Activated T-helper 2 cell treated with anti-CD3 and anti-CD28 coated beads, Interferon-gamma antibody, Interleukin-2, Interleukin-4, amounts not matched to agents 10 μg/mL and 5 μg/mL and 100 μg/mL, durations not matched to agents 14 hours and 24 hours and 36 hours (primary cell): Measurements from ENCODE around the gene ZNF81. TPM values are rescaled to one million over a fixed set of nuclear protein-coding genes. Genes with fewer than 3 reads are reported as not detected.

Experiments
- DNase-seq: peaks from one replicate; pipeline ENCODE4 v3.0.0; 2021; ENCODE audit warnings: low spot score
- H3K27ac Mint-ChIP-seq: one replicate; pipeline ENCODE4 v1.8.0; 2021; ENCODE audit warnings: mixed read lengths
- H3K27me3 Mint-ChIP-seq: one replicate; pipeline ENCODE4 v1.8.0; 2021; ENCODE audit warnings: low read depth, mixed read lengths
- H3K36me3 Mint-ChIP-seq: one replicate; pipeline ENCODE4 v1.8.0; 2021; ENCODE audit warnings: low read depth, mixed read lengths
- H3K4me1 Mint-ChIP-seq: one replicate; pipeline ENCODE4 v1.8.0; 2021; ENCODE audit warnings: low read depth, mixed read lengths
- H3K4me3 Mint-ChIP-seq: one replicate; pipeline ENCODE4 v1.8.0; 2021; ENCODE audit warnings: low read depth, mild to moderate bottlenecking, moderate library complexity, mixed read lengths
- H3K9me3 Mint-ChIP-seq: one replicate; pipeline ENCODE4 v1.8.0; 2021; ENCODE audit warnings: mixed read lengths
- intact Hi-C: fragments of 100-400 bp; cut with micrococcal nuclease; formaldehyde crosslinking; loops from one replicate; pipeline ENCODE4 v1.15.1; 2023
- total RNA-seq: library from RNA; stranded (reverse); gene quantifications from 2 replicates; pipeline ENCODE4 v1.2.3, GENCODE V29; 2022

ZNF81 gene
- total RNA-seq, 1 donor from 2014 or later, result 8.1 TPM

- Mint-ChIP-seq H3K4me1 (peaks cover 1% of the 10 kb centered on the region), H3K27ac (no peak overlapping the region), H3K27me3 (no peaks in the 10 kb centered on the region), H3K36me3 (peaks cover 32% of the 10 kb centered on the region), H3K9me3 (no peaks in the 10 kb centered on the region), H3K4me3 (no peak overlapping the region)
- DNase-seq, result no peak
- intact Hi-C loops, result no loop called here
Observed at GRCh38 chrX:47850901-47851300, 14.2 kb downstream of the ZNF81 start.

- Mint-ChIP-seq H3K36me3 (peaks cover 18% of the 10 kb centered on the region), H3K27ac (no peak overlapping the region), H3K4me3 (no peak overlapping the region), H3K4me1 (peaks cover 1% of the 10 kb centered on the region), H3K27me3 (no peaks in the 10 kb centered on the region), H3K9me3 (no peaks in the 10 kb centered on the region)
- no peak for DNase-seq
- intact Hi-C loops, result loop anchor here (1.0 kb wide), 1 partner anchor 172 kb away; no protein-coding TSS in a partner anchor
Observed at GRCh38 chrX:47854474-47854873, 17.8 kb downstream of the ZNF81 start.

GRCh38 chrX:47859686-47860085 lies 23.0 kb downstream of the ZNF81 start:
- no peak overlapping the region for H3K4me3 Mint-ChIP-seq
- H3K4me1 Mint-ChIP-seq, result no peaks in the 10 kb centered on the region
- H3K27me3 Mint-ChIP-seq, result no peaks in the 10 kb centered on the region

GRCh38 chrX:47862680-47863079 lies 26.0 kb downstream of the ZNF81 start:
- Mint-ChIP-seq H3K36me3 (peaks cover 29% of the 10 kb centered on the region), H3K4me3 (no peak overlapping the region), H3K4me1 (no peaks in the 10 kb centered on the region), H3K9me3 (no peaks in the 10 kb centered on the region), H3K27me3 (no peaks in the 10 kb centered on the region), H3K27ac (no peak overlapping the region)
- intact Hi-C loops, result no loop called here
- no peak for DNase-seq

More at GRCh38 chrX:47859686-47860085, 23.0 kb downstream of the ZNF81 start:
- DNase-seq, result no peak
- H3K9me3 Mint-ChIP-seq, result no peaks in the 10 kb centered on the region
- H3K36me3 Mint-ChIP-seq, result peaks cover 21% of the 10 kb centered on the region
- intact Hi-C loops, result no loop called here
- no peak overlapping the region for H3K27ac Mint-ChIP-seq

- no peaks in the 10 kb centered on the region for H3K27me3 Mint-ChIP-seq
- H3K4me1 Mint-ChIP-seq, result no peaks in the 10 kb centered on the region
- intact Hi-C loops, result no loop called here
- H3K4me3 Mint-ChIP-seq, result no peak overlapping the region
- peaks cover 29% of the 10 kb centered on the region for H3K36me3 Mint-ChIP-seq
- no peak for DNase-seq
- H3K27ac Mint-ChIP-seq, result no peak overlapping the region
- no peaks in the 10 kb centered on the region for H3K9me3 Mint-ChIP-seq
Observed at GRCh38 chrX:47863187-47863586, 26.5 kb downstream of the ZNF81 start.

GRCh38 chrX:47864300-47864699 lies 27.6 kb downstream of the ZNF81 start:
- Mint-ChIP-seq H3K4me1 (no peaks in the 10 kb centered on the region), H3K9me3 (no peaks in the 10 kb centered on the region), H3K4me3 (no peak overlapping the region), H3K27ac (no peak overlapping the region), H3K36me3 (peaks cover 31% of the 10 kb centered on the region), H3K27me3 (no peaks in the 10 kb centered on the region)
- DNase-seq, result no peak
- intact Hi-C loops, result no loop called here

GRCh38 chrX:47864785-47865184 lies 28.1 kb downstream of the ZNF81 start:
- intact Hi-C loops, result no loop called here
- Mint-ChIP-seq H3K36me3 (peaks cover 27% of the 10 kb centered on the region), H3K9me3 (no peaks in the 10 kb centered on the region), H3K4me1 (no peaks in the 10 kb centered on the region), H3K27me3 (no peaks in the 10 kb centered on the region), H3K4me3 (no peak overlapping the region), H3K27ac (no peak overlapping the region)
- DNase-seq, result no peak

- H3K36me3 Mint-ChIP-seq, result peaks cover 61% of the 10 kb centered on the region
- intact Hi-C loops, result no loop called here
- peaks cover 1% of the 10 kb centered on the region for H3K4me1 Mint-ChIP-seq
- H3K27ac Mint-ChIP-seq, result no peak overlapping the region
- H3K9me3 Mint-ChIP-seq, result peaks cover 28% of the 10 kb centered on the region
- H3K27me3 Mint-ChIP-seq, result no peaks in the 10 kb centered on the region
- DNase-seq, result no peak
- no peak overlapping the region for H3K4me3 Mint-ChIP-seq
Observed at GRCh38 chrX:47873123-47873522, 36.4 kb downstream of the ZNF81 start.

GRCh38 chrX:47877327-47877726 lies 40.6 kb downstream of the ZNF81 start:
- H3K36me3 Mint-ChIP-seq, result peaks cover 53% of the 10 kb centered on the region
- no peak overlapping the region for H3K27ac Mint-ChIP-seq
- no peaks in the 10 kb centered on the region for H3K27me3 Mint-ChIP-seq
- H3K4me3 Mint-ChIP-seq, result no peak overlapping the region
- H3K9me3 Mint-ChIP-seq, result peaks cover 24% of the 10 kb centered on the region
- intact Hi-C loops, result no loop called here
- peaks cover 1% of the 10 kb centered on the region for H3K4me1 Mint-ChIP-seq
- no peak for DNase-seq

GRCh38 chrX:47878198-47878597 lies 41.5 kb downstream of the ZNF81 start:
- peaks cover 1% of the 10 kb centered on the region for H3K4me1 Mint-ChIP-seq
- no peak overlapping the region for H3K27ac Mint-ChIP-seq
- DNase-seq, result no peak
- peaks cover 50% of the 10 kb centered on the region for H3K36me3 Mint-ChIP-seq
- intact Hi-C loops, result no loop called here
- H3K4me3 Mint-ChIP-seq, result no peak overlapping the region
- H3K9me3 Mint-ChIP-seq, result peaks cover 15% of the 10 kb centered on the region
- no peaks in the 10 kb centered on the region for H3K27me3 Mint-ChIP-seq

- no peaks in the 10 kb centered on the region for H3K27me3 Mint-ChIP-seq
- H3K36me3 Mint-ChIP-seq, result peaks cover 45% of the 10 kb centered on the region
- H3K4me1 Mint-ChIP-seq, result peaks cover 1% of the 10 kb centered on the region
- H3K27ac Mint-ChIP-seq, result no peak overlapping the region
- DNase-seq, result no peak
- H3K9me3 Mint-ChIP-seq, result peaks cover 5% of the 10 kb centered on the region
- intact Hi-C loops, result no loop called here
- H3K4me3 Mint-ChIP-seq, result no peak overlapping the region
Observed at GRCh38 chrX:47879463-47879862, 42.8 kb downstream of the ZNF81 start.

GRCh38 chrX:47880927-47881326 lies 44.2 kb downstream of the ZNF81 start:
- intact Hi-C loops, result no loop called here
- no peak overlapping the region for H3K4me3 Mint-ChIP-seq
- H3K27ac Mint-ChIP-seq, result no peak overlapping the region
- H3K36me3 Mint-ChIP-seq, result peaks cover 50% of the 10 kb centered on the region
- H3K9me3 Mint-ChIP-seq, result no peaks in the 10 kb centered on the region
- no peaks in the 10 kb centered on the region for H3K27me3 Mint-ChIP-seq
- H3K4me1 Mint-ChIP-seq, result peaks cover 1% of the 10 kb centered on the region
- no peak for DNase-seq

- intact Hi-C loops, result no loop called here
- Mint-ChIP-seq H3K27ac (no peak overlapping the region), H3K4me3 (no peak overlapping the region), H3K9me3 (no peaks in the 10 kb centered on the region), H3K27me3 (no peaks in the 10 kb centered on the region), H3K4me1 (no peaks in the 10 kb centered on the region), H3K36me3 (peaks cover 61% of the 10 kb centered on the region)
- DNase-seq, result no peak
Observed at GRCh38 chrX:47885501-47885900, 48.8 kb downstream of the ZNF81 start.

GRCh38 chrX:47898024-47898423 lies 61.3 kb downstream of the ZNF81 start:
- intact Hi-C loops, result no loop called here
- H3K4me1 Mint-ChIP-seq, result no peaks in the 10 kb centered on the region

More at GRCh38 chrX:47898024-47898423, 61.3 kb downstream of the ZNF81 start:
- H3K36me3 Mint-ChIP-seq, result peaks cover 26% of the 10 kb centered on the region
- no peak overlapping the region for H3K27ac Mint-ChIP-seq
- DNase-seq, result no peak
- H3K9me3 Mint-ChIP-seq, result peaks cover 13% of the 10 kb centered on the region
- H3K27me3 Mint-ChIP-seq, result no peaks in the 10 kb centered on the region
- no peak overlapping the region for H3K4me3 Mint-ChIP-seq
